Measurements from ENCODE around the gene EPHB2. TPM values are rescaled to one million over a fixed set of nuclear protein-coding genes. Genes with fewer than 3 reads are reported as not detected.

Gene EPHB2
- total RNA-seq, 1 donor from 2014 or later = 130 TPM

GRCh38 chr1:22677931-22678896 lies 32.4 kb upstream of the EPHB2 start:
- Mint-ChIP-seq H3K4me1 (peaks cover 26% of the 10 kb centered on the region), H3K27me3 (ENCODE audit: low read depth) (no peaks in the 10 kb centered on the region), H3K27ac (no peak overlapping the region), H3K36me3 (no peaks in the 10 kb centered on the region), H3K9me3 (no peaks in the 10 kb centered on the region), H3K4me3 (no peak overlapping the region)
- DNase-seq (ENCODE audit: low spot score in 2 of 2, unreplicated experiment in 2 of 2) = no peak
- no peak for TF ChIP-seq CTCF (IDR thresholded peaks at IDR 0.05; ENCODE audit: unreplicated experiment)

GRCh38 chr1:22680726-22681125 lies 29.9 kb upstream of the EPHB2 start:
- no peak for DNase-seq (ENCODE audit: low spot score in 2 of 2, unreplicated experiment in 2 of 2)
- Mint-ChIP-seq H3K4me3 (no peak overlapping the region), H3K27me3 (ENCODE audit: low read depth) (no peaks in the 10 kb centered on the region), H3K9me3 (no peaks in the 10 kb centered on the region), H3K36me3 (no peaks in the 10 kb centered on the region), H3K4me1 (peaks cover 38% of the 10 kb centered on the region), H3K27ac (no peak overlapping the region)
- TF ChIP-seq CTCF (IDR thresholded peaks at IDR 0.05; ENCODE audit: unreplicated experiment) = no peak

- no peak overlapping the region for H3K27ac Mint-ChIP-seq
- no peaks in the 10 kb centered on the region for H3K27me3 Mint-ChIP-seq (ENCODE audit: low read depth)
- H3K9me3 Mint-ChIP-seq = no peaks in the 10 kb centered on the region
- no peak overlapping the region for H3K4me3 Mint-ChIP-seq
- H3K4me1 Mint-ChIP-seq = peaks cover 42% of the 10 kb centered on the region
- DNase-seq (ENCODE audit: low spot score in 2 of 2, unreplicated experiment in 2 of 2) = no peak
- H3K36me3 Mint-ChIP-seq = no peaks in the 10 kb centered on the region
- TF ChIP-seq CTCF (IDR thresholded peaks at IDR 0.05; ENCODE audit: unreplicated experiment) = no peak
Measured at GRCh38 chr1:22681556-22682276, 28.9 kb upstream of the EPHB2 start.

- Mint-ChIP-seq H3K27me3 (ENCODE audit: low read depth) (peaks cover 2% of the 10 kb centered on the region), H3K36me3 (no peaks in the 10 kb centered on the region), H3K4me1 (peaks cover 53% of the 10 kb centered on the region), H3K9me3 (no peaks in the 10 kb centered on the region), H3K27ac (peak overlapping the region; percentile 3), H3K4me3 (no peak overlapping the region)
- DNase-seq (ENCODE audit: low spot score in 2 of 2, unreplicated experiment in 2 of 2) = no peak
- TF ChIP-seq CTCF (IDR thresholded peaks at IDR 0.05; ENCODE audit: unreplicated experiment) = no peak
Measured at GRCh38 chr1:22683547-22683946, 27.1 kb upstream of the EPHB2 start.

GRCh38 chr1:22685591-22686059 lies 25.0 kb upstream of the EPHB2 start:
- Mint-ChIP-seq H3K4me1 (peaks cover 55% of the 10 kb centered on the region), H3K9me3 (no peaks in the 10 kb centered on the region), H3K4me3 (peak overlapping the region; percentile 19), H3K36me3 (no peaks in the 10 kb centered on the region), H3K27ac (peak overlapping the region; percentile 92), H3K27me3 (ENCODE audit: low read depth) (peaks cover 2% of the 10 kb centered on the region)
- DNase-seq (ENCODE audit: low spot score in 2 of 2, unreplicated experiment in 2 of 2) = peak; percentile 63 to 78
- no peak for TF ChIP-seq CTCF (IDR thresholded peaks at IDR 0.05; ENCODE audit: unreplicated experiment)
